SK-MEL-5 (cell line): Measurements from ENCODE around the gene BTF3L4. TPM values are rescaled to one million over a fixed set of nuclear protein-coding genes. Genes with fewer than 3 reads are reported as not detected.
A peak's percentile ranks its signal among the peaks of the same experiment; 100 is the strongest.
"Not testable (repeated sequence)": the region's sequence is repeated elsewhere in the genome, so short reads cannot be mapped to it uniquely, and the experiment has no call there.

Experiments used
- DNase-seq: peaks from one replicate; pipeline ENCODE4 v3.0.0-alpha.2; 2016; ENCODE audit warnings: low read depth, low spot score
- in situ Hi-C: cut with HindIII; loops from 2 replicates; pipeline ENCODE4 v1.10.0; 2016; ENCODE audit warnings: low sequenced_read_pairs, high pct_unique_total_duplicates, low pct_unique_long_range_greater_than_20kb
- polyA plus RNA-seq, 2 experiments: library from polyadenylated mRNA; depleted of rRNA; stranded (reverse); fragments of >200 nt; gene quantifications; 2 replicates each; pipeline ENCODE4 v1.2.3, GENCODE V29; 2015
- total RNA-seq: library from RNA; depleted of rRNA; stranded (reverse); fragments of >200 nt; shearing (Covaris generic); gene quantifications from 2 replicates; pipeline ENCODE4 v1.2.3, GENCODE V29; 2014; rRNA removed

Gene BTF3L4
- total RNA-seq = 36.4 and 48.5 TPM in 2 replicates
- polyA plus RNA-seq (2015; cell fraction: cytosol; rRNA removed) = 48.3 and 53.7 TPM in 2 replicates
- 40.4 and 48.0 TPM in 2 replicates for polyA plus RNA-seq (2015; cell fraction: nucleus; rRNA removed)

DNA sequence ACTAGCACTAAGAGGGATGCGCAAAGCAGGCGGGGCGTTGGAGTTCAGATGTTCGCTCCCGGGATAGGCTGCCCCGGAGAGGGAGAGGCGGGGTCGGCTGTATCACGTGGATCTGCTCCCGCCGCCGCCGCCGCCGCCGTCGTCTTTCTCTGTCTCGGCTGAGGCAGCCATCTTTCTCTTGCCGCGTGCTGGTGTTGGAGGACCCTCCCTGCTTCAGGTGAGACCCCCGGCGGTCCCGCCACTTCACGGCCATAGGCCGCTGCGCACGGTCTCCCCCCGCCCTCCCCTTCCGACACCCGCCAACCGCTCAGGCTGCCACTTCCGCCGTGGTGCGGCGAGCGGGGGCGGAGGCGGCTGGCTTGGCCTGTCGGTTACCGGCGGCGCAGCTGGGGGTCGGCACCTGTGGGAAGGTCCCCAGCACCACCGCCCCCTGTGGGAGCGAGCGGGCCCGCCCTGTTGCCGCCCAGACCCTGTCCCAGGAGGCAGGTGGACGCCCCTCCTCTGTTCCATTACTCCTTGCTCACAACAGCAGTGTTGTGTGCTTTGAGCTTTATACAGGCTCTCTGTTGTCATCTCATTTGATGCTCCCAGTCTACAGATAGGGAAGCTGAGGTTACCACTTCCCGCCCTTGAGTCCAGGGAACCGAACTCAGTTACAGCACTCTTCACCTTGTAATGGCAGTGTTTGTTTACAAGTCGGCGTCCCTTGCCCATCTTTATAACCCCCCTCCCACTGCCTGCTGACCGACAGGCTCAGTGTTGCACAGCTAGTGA is at the start of gene BTF3L4:
BTF3L4 (plus strand) TSS at position 133 of the 774 bp plus-strand sequence. CDS start 3,553 bp downstream, outside the sequence.
- in situ Hi-C loops = loop anchor here (25.0 kb wide), 1 partner anchor 256 kb away; no protein-coding TSS in a partner anchor

DNA sequence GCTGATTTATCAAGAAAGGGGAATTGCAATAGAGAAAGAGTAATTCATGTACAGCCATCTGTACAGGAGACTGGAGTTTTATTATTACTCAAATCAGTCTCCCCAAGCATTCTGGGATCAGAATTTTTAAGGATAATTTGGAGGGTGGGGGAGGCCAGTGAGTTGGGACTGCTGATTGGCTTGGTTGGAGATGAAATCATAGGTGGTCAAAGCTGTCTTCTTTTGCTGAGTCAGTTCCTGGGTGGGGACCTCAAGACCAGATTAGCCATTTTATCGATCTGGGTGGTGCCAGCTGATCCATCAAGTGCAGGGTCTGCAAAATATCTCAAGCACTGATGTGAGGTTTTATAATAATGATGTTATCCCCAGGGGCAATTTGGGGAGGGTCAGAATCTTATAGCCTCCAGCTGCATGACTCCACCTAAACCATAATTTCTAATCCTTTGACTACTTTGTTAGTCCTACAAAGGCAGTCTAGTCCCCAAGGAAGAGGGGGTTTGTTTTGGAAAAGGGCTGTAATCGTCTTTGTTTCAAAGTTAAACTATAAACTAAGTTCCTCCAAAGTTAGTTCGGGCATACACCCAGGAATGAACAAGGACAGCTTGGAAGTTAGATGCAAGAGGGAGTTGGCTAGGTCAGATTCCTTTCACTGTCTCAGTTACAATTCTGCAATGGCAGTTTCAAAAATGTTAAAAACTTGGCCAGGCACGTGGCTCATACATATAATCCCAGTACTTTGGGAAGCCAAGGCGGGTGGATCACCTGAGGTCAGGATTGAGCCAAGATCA is 48.7 kb upstream of the BTF3L4 start:
- in situ Hi-C loops = no loop called here
- no peak for DNase-seq

More for the DNA sequence above, at the start of gene BTF3L4:
- DNase-seq = peak; percentile 92

DNA sequence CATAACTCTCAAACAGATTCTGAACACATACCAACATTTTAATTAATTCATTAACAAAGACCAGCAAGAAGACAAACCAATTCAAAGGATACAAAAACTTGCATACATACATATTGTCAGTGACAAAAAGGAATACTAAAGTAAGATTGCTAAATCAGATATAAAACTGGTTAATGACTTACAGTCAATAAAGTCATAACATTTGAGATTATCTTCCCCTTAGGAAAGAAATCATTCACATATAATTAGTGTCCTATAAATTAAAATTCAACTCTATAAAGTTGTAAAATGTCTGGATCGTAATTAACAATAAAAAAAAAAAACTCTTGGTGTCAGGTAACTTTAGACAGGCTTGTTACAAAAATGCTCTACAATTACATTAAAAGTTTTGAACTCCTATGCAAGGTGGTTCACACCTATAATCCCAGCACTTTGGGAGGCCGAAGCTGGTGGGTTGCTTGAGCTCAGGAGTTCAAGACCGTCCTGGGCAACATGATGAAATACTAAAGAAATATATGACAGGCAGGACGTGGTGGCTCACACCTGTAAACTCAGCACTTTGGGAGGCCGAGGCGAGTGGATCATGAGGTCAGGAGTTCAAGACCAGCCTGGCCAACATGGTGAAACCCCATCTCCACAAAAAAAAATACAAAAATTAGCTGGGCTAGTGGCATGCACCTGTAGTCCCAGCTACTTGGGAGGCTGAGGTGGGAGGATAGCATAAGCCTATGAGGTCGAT is 47.9 kb upstream of the BTF3L4 start:
- no peak for DNase-seq
- in situ Hi-C loops = no loop called here

DNA sequence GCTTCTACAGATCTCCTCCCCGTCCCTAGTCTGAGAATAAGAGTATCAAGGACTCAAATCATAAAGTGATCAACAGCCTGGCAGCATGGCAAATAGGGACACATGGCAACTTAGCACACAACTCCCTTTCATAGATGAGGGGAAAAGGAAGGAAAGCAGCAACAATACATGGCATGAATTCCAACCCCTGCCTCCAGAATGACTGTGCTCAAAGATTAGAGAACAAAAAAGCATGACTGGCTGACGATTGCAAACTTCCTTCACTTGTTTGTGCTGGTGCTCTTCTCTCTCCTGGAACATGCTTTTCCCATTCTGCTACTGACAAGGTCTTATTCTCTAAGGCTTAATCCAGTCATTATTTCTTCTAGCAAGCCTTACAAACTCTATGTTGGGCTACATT is 34.0 kb upstream of the BTF3L4 start:
- no peak for DNase-seq
- in situ Hi-C loops = no loop called here

DNA sequence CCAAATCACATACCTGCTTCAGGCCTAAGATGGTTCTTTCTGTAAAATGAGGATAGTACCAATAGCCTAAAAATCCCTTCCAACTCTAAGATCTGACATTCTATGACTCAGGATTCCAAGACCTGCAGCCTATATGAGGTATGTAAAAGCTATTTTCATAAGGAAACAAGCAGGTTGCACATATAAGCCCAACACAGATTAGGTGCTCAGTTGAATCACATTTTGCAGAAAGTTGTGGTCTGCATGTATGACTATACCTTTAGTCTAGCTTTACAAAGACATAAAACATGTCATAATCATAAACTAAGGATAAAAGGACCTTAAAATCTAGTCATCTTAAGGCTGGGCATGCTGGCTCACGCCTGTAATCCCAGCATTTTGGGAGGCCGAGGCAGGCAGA is 29.8 kb upstream of the BTF3L4 start:
- in situ Hi-C loops = no loop called here
- no peak for DNase-seq

DNA sequence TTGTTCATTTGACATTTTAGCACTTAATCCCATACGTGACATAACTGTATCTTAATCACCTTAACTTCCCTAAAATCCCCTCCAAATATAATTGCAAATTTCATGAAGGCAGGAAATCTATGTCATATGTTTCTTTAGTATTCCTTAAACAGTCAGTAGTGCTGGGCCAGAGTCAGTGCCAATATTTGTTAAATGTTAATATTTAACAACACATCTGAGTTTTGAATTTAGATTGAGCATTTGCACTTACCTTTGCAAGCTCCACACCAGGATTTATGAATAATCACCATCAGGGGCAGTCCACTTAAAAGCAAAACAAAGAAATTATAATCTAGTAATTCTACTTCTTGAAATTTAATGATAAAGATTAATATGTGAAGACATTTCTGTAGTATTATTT is 27.8 kb upstream of the BTF3L4 start:
- in situ Hi-C loops = no loop called here
- no peak for DNase-seq

DNA sequence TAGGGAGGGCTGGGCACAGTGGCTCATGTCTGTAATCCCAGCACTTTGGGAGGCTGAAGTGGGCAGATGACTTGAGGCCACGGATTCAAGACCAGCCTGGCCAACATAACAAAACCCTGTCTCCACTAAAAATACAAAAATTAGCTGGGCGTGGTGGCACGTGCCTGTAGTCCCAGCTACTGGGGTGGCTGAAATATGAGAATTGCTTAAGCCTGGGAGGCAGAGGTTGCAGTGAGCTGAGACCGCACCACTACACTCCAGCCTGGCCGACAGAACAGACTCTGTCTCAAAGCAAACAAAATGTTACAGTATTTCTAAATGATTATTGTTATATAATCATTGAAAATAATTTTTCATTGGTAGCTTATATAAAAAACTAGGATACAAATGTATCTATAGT is 27.3 kb upstream of the BTF3L4 start:
- in situ Hi-C loops, DNase-seq: not testable (repeated sequence)

DNA sequence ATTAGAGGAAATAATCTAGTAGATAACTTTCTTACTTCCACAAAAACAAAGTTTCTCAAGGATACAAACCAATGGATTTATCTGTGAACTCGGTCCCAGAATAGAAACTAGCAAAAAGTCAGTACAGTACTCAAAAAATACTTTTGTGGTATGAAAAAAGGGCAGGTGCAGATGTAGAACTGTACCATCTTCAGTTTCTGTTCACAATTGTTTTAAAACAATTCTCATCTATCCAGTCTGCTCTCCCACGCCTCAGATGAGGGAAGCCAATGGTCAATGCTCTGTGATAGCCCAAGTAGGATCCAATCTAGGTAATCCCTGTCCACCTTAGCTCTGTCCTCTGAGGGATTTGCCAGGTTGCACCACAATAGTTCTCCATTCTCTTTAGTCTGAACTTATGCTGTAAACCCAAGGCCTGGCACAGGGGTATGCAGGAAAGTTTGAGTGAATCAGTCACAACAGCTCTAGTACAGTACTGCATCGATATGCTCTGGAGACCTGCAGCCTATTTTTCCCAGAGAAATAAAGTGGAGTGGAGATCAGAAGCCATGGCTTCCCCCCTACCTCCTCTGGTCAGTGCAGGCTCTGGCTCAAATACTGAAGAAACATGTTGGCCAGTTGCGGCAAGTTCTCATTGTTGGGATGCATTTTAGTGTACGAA is 23.8 kb upstream of the BTF3L4 start:
- in situ Hi-C loops = no loop called here
- DNase-seq = no peak

DNA sequence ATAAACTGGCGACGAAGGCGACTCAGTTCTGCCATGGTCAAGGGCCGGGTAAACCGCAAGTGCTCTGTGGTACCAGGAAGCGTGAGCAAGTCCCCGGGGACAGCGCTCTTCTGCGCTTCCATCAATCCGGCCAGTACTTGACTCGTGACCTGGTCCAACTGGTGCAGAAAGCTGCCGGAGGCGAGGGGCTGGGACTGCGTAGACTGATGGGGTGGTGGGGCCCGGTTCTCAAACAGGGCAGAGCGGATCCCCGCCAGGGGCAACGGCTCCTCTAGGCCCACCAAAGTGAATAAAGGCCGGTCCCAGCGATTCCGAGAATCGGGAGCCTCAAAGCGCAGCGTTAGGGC is 23.3 kb upstream of the BTF3L4 start:
- DNase-seq = peak; percentile 61
- in situ Hi-C loops = no loop called here

DNA sequence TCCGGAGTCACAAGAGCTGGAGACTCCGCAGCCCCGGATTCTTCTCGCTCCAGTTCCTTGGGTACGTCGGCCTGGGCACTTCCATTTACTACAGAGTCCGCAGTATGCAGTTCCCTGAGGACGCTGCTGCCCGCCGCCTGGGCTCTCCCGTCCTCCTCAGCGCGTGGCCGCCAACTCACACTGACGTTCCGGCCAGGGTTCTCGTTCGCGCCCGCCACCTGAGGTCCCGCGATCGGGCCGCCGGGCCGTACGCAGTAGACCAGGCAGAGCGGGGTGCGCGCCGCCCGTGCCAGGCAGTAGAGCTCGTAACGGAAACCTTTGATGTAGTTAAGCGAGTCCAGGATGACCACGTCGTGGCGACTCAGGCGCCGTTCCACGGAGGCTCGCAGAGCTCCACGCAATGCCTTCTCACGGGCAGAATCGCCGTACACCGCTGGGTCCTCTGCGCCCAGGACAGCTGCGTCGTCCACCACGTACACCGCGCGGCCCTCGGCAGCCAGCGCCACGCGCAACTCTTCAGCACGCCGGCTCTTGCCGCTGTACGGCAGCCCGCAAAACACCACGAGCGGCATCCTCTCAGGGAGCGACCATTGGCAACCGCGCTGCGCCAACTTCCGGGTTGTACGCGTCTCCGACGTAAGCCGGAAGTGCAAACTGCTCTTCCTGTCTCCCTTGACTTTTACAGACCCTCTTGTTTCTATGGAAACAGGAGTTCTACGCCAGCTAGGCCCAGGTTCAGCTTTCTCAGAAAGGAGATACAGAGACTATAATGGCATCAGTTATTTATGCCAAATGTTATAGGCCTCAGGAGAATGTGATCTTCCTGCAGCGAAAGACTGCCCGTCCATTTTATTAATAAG is 22.7 kb upstream of the BTF3L4 start, which contains the start of gene KTI12:
KTI12 (minus strand) TSS at position 621 of the 860 bp plus-strand sequence; CDS start at position 572, 49 bp downstream.
- in situ Hi-C loops = no loop called here
- peak; percentile 89 for DNase-seq

DNA sequence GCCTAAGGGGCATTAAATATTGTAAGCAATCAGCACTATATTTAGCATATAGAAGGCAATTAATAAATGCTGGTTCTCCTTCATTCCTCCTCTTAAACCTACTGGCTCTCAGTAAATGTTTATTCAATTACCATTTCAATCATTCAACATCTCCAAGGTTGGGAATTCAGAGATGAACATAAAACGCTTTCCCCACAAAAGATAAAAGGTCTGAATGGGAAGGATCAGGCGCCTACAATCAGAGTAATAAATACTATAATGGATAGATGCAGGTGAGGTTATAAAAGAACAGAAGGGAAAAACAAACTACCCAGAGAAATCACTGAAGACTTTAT is 22.1 kb upstream of the BTF3L4 start:
- DNase-seq = no peak
- in situ Hi-C loops = no loop called here

DNA sequence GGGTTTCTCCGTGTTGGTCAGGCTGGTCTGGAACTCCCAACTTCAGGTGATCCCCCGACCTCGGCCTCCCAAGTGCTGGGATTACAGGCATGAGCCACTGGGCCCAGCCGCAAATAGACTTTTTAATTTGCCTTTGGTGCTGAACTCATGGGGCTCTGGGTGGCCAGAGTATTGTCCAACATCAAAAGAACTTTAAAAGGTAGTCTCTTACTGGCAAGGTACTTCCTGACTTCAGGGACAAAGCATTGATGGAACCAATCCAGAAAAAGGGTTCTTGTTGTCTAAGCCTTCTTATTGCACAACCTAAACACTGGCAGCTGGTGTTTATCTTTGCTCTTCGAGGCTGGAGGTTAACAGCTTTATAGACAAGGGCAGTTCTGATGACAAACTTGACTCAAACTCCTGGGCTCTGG is 18.7 kb upstream of the BTF3L4 start:
- in situ Hi-C loops = no loop called here

DNA sequence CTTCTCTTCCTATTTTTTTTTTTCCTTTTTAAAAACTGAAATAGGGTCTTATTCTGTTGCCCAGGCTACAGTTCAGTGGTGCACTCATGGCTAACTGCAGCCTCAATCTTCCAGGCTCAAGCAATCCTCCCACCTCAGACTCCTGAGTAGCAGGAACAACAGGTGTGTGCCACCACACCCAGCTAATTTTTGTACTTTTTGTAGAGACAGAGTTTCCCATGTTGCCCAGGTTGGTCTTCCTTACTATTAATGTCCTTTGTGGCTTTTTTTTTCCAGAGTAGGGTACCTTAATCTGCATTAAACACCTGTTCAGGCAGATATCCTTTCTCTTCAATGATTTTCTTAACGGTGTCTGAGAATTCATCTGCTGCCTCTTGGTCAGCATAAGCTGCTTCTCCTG is 18.2 kb upstream of the BTF3L4 start:
- DNase-seq = no peak
- in situ Hi-C loops = no loop called here

More for the DNA sequence above, 18.7 kb upstream of the BTF3L4 start:
- no peak for DNase-seq

DNA sequence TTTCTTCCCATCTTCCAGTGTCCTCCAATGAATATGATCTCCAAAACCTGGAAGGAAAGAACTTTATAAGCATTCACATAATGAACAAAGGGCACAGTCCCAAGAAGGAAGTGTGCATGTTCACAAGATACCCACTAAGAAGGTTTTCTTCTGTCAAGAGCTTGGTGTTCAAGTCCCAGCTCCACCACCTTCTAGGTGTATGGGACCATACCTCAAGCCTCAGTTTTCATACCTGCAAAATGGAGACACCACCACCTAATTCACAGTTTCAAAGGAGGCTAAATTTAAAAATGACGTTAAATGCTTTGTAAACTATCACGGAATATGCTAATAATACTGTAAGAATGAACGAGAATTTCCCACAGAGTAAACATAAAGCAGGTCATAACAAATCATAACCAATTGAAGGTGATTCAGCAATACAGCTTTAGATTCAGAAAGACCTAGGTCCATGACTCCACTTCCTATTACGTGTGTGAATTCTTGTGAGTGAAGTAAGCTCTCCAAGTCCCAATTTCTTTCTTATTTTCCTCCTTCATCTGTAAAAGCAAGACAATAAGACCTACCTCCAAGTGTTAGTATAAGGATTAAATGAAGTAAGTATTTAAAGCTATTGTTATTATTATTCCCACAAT is 14.4 kb upstream of the BTF3L4 start:
- in situ Hi-C loops = no loop called here
- no peak for DNase-seq

DNA sequence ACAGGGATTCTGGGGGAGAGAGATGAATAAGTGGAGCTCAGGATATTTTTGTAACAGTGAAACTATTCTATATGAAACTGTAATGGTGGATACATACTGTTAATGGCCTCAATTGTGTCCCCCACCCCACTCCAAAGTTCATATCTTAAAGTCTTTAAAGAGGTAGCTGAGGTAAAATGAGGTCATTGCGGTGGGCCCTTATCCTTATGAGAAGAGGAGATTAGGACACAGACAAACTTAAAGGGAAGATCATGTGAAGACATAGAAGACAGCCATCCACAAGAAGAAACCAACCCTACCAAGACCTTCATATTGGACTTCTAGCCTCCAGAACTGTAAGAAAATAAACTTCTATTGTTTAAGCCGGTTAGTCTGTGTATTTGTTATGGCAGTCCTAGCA is 10.9 kb upstream of the BTF3L4 start:
- in situ Hi-C loops = no loop called here
- no peak for DNase-seq

DNA sequence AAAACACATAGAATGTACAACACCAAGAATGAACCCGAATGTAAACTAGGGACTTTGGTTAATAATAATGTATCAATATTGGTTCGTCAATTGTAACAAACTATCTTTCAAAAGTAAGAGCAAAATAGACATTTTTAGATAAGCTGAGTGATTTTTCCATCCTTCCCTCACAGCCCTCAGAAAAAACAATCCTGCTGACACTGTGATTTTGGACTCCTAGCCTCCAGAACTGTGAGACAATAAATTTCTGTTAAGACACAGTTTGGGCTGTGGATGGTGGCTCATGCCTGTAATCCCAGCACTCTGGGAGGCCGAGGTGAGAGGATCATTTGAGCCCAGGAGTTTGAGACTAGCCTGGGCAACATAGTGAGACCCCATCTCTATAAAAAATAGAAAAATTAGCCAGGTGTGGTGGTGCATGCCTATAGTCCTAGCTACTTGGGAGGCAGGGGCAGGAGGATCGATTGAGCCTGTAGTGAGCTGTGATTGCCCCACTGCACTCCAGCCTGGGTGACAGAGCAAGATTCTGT is 10.4 kb upstream of the BTF3L4 start:
- in situ Hi-C loops, DNase-seq: not testable (repeated sequence)
